ENCODE measurements around the gene PPIP5K2.
A peak's percentile ranks its signal among the peaks of the same experiment; 100 is the strongest.
"Not testable (repeated sequence)": the region's sequence is repeated elsewhere in the genome, so short reads cannot be mapped to it uniquely, and the experiment has no call there.

Gene PPIP5K2

GRCh38 chr5:103208460-103208859 is 88.4 kb downstream of the PPIP5K2 start:
- no peak for DNase-seq (ENCODE audit: low spot score)

GRCh38 chr5:103209065-103209464 is 89.0 kb downstream of the PPIP5K2 start:
- DNase-seq (ENCODE audit: low spot score) = no peak

- no peak for DNase-seq (ENCODE audit: low spot score)
These were observed 90.9 kb downstream of the PPIP5K2 start for GRCh38 chr5:103210952-103211351.

- no peak for DNase-seq (ENCODE audit: low spot score)
These were observed 91.8 kb downstream of the PPIP5K2 start for GRCh38 chr5:103211576-103212561.

- no peak for DNase-seq (ENCODE audit: low spot score)
These were observed 96.0 kb downstream of the PPIP5K2 start for GRCh38 chr5:103216137-103216536.

GRCh38 chr5:103216697-103217096 is 96.6 kb downstream of the PPIP5K2 start:
- DNase-seq (ENCODE audit: low spot score) = no peak

- no peak for DNase-seq (ENCODE audit: low spot score)
These were observed 97.0 kb downstream of the PPIP5K2 start for GRCh38 chr5:103217101-103217500.

GRCh38 chr5:103218164-103218563 is 98.1 kb downstream of the PPIP5K2 start:
- no peak for DNase-seq (ENCODE audit: low spot score)

- not testable (repeated sequence) for DNase-seq (ENCODE audit: low spot score)
These were observed 99.0 kb downstream of the PPIP5K2 start for GRCh38 chr5:103219074-103219473.

- DNase-seq (ENCODE audit: low spot score) = no peak
These were observed 103.2 kb downstream of the PPIP5K2 start for GRCh38 chr5:103223031-103223955.

- DNase-seq (ENCODE audit: low spot score) = peak; percentile 72
These were observed 104.2 kb downstream of the PPIP5K2 start for GRCh38 chr5:103224118-103224893.

- DNase-seq (ENCODE audit: low spot score) = no peak
These were observed 104.8 kb downstream of the PPIP5K2 start for GRCh38 chr5:103224894-103225246.

GRCh38 chr5:103228061-103228460 is 108.0 kb downstream of the PPIP5K2 start:
- no peak for DNase-seq (ENCODE audit: low spot score)

- no peak for DNase-seq (ENCODE audit: low spot score)
These were observed 108.5 kb downstream of the PPIP5K2 start for GRCh38 chr5:103228588-103228987.

GRCh38 chr5:103232393-103232999 is 112.4 kb downstream of the PPIP5K2 start:
- peak; percentile 60 for DNase-seq (ENCODE audit: low spot score)

GRCh38 chr5:103234239-103234975 is 114.3 kb downstream of the PPIP5K2 start:
- DNase-seq (ENCODE audit: low spot score) = no peak

GRCh38 chr5:103235891-103236290 is 115.8 kb downstream of the PPIP5K2 start:
- no peak for DNase-seq (ENCODE audit: low spot score)

- no peak for DNase-seq (ENCODE audit: low spot score)
These were observed 117.7 kb downstream of the PPIP5K2 start for GRCh38 chr5:103237778-103238177.

GRCh38 chr5:103243665-103244064 is 123.6 kb downstream of the PPIP5K2 start:
- no peak for DNase-seq (ENCODE audit: low spot score)

- no peak for DNase-seq (ENCODE audit: low spot score)
These were observed 124.3 kb downstream of the PPIP5K2 start for GRCh38 chr5:103244398-103244797.

- DNase-seq (ENCODE audit: low spot score) = no peak
These were observed 125.7 kb downstream of the PPIP5K2 start for GRCh38 chr5:103245761-103246160.

Data from hematopoietic multipotent progenitor cell treated with erythropoietin and hydrocortisone succinate and interleukin-3 and kit ligand, for 15 days (in vitro differentiated cells).